Measurements from ENCODE around the gene ELFN1. TPM values are rescaled to one million over a fixed set of nuclear protein-coding genes. Genes with fewer than 3 reads are reported as not detected.

Gene ELFN1
- polyA plus RNA-seq, 1 of the 3 experiments (the other 2 are of a cell fraction): 0.05 TPM

DNA sequence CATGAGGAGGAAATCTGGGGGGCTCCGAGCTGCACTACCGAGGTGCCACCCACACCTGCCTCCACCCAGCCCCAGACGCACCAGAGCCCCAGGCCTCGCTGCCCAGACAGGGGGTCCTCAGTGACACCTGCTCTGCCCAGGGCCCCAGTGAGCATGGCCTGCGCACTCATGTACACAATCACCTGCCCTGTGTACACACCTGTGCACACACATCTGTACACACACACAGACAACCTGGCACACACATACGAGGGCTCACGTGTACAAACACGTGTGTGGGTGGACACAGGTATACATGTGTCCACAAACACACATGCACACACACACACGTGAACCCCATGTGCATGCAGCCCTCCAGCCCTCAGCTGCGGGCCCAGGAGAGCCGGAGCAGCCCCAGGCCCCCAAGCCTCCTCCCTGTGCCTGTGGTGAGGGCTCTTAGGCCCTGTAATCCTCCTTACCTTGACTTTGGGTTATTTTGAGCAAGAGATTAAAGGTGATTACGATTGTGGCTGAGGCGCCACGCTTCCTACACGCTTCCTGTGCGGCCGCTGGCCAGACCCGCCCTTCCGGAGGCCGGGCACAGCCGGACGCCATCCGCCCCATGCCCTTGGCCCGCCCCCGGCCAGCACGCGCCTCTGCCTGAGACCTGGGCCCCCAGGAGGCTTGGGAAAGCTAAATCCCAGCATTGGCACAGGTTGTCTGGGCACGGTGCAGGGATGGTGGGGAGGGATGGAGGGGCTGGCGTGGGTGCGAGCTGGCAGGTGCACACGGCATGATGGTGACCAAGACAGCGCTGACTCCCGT, 71.9 kb downstream of the ELFN1 start:
- no peak overlapping the region for H3K4me3 ChIP-seq (ENCODE audit: low read depth in 2 of 2, low read length in 1 of 2)
- peak; percentile 61 for DNase-seq
- no peaks in the 10 kb centered on the region for H3K79me2 ChIP-seq (ENCODE audit: insufficient read depth)
- no peaks in the 10 kb centered on the region for H3K9me3 ChIP-seq
- H2AFZ ChIP-seq (ENCODE audit: low read depth): no peak overlapping the region
- H4K20me1 ChIP-seq (ENCODE audit: insufficient read depth): no peaks in the 10 kb centered on the region
- H3F3A ChIP-seq (replicated peaks; ENCODE audit: insufficient read depth): no peaks in the 10 kb centered on the region
- H3K36me3 ChIP-seq (replicated peaks in 1 of 2; ENCODE audit: control insufficient read depth in 1 of 2, insufficient read depth in 2 of 2, low read length in 1 of 2): no peaks in the 10 kb centered on the region
- ChIA-PET CTCF (interaction anchor here (1.2 to 1.8 kb wide), 5 partner anchors 8 to 78 kb away, joined by 3 to 6 read pairs (median 3); no protein-coding TSS in a partner anchor), POLR2A (interaction anchor here (1.8 kb wide), 1 partner anchor 10 kb away, joined by 4 read pairs; no protein-coding TSS in a partner anchor)
- H3K27me3 ChIP-seq (ENCODE audit: insufficient read depth): 0 out of 2 replicates have a peak, but pooled peaks cover 11% of the 10 kb centered on the region
- H3K4me2 ChIP-seq: no peak overlapping the region
- TF ChIP-seq JUND (IDR thresholded peaks at IDR 0.05) (no peak), ELF1 (IDR thresholded peaks at IDR 0.05) (no peak)
- no peak overlapping the region for H3K9ac ChIP-seq
- peaks cover 0 to 31% of the 10 kb centered on the region in 2 experiments; a peak in 1 of 4 replicates for H3K4me1 ChIP-seq (ENCODE audit: control insufficient read depth in 1 of 2, insufficient read depth in 2 of 2, low read depth in 1 of 2, low read length in 1 of 2)
- no peak overlapping the region; a peak in 1 of 4 replicates for H3K27ac ChIP-seq (ENCODE audit: low read depth in 2 of 2, low read length in 1 of 2)
- H3K9me2 ChIP-seq: no peaks in the 10 kb centered on the region
- 79% methylated on average over 28 of the region's 33 CpGs for WGBS (ENCODE audit: low lambda C conversion rate)

DNA sequence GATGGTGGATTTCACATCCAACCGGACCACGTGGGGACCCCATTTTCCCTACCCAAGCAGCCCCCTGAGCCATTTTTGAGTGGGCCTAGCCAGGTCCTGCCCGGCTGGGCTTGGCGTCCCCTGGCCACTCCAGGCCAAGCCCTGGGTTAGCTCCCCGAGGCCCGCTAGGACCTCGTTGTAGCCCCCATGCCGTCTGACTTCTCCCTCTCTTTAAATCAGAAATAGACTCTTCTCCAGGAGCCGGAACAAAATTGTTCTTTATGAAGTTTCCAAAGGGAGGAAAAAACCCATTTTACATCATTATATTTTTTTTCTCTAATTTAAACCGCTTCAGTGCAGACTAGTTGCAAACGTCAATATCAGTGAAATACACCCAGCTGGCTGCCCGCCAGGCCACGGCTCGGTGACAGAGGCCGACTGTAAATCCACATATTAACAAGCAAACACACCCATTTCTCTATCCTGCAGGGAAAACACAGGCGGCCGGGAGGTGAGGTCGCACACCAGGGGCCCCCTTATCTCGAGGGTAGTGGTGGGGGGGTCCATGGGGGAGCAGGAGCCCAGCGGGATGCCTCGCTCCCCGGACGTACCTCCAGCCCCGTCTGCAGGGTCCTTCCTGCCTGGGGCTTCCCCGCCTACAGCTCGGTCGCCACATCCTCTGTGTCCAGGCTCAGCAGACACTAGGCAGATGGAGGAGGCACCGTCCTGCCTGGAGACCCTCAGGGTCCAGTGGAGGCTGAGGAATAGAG, 72.7 kb downstream of the ELFN1 start:
- Histone ChIP-seq H3K4me3 (ENCODE audit: low read depth in 2 of 2, low read length in 1 of 2) (no peak overlapping the region), H3K9me3 (no peaks in the 10 kb centered on the region), H3K4me1 (ENCODE audit: control insufficient read depth in 1 of 2, insufficient read depth in 2 of 2, low read depth in 1 of 2, low read length in 1 of 2) (peaks cover 0 to 36% of the 10 kb centered on the region in 2 experiments; a peak in 1 of 4 replicates), H3K36me3 (replicated peaks in 1 of 2; ENCODE audit: control insufficient read depth in 1 of 2, insufficient read depth in 2 of 2, low read length in 1 of 2) (no peaks in the 10 kb centered on the region), H2AFZ (ENCODE audit: low read depth) (no peak overlapping the region), H3K9me2 (no peaks in the 10 kb centered on the region), H3K79me2 (ENCODE audit: insufficient read depth) (no peaks in the 10 kb centered on the region), H4K20me1 (ENCODE audit: insufficient read depth) (no peaks in the 10 kb centered on the region), H3K4me2 (no peak overlapping the region; the same call in 1 of the 2 replicates), H3K27me3 (ENCODE audit: insufficient read depth) (0 out of 2 replicates have a peak, but pooled peaks cover 11% of the 10 kb centered on the region), H3K9ac (no peak overlapping the region), H3K27ac (ENCODE audit: low read depth in 2 of 2, low read length in 1 of 2) (peak overlapping the region in 1 of 2 experiments; percentile 67; a peak in 2 of 4 replicates), H3F3A (replicated peaks; ENCODE audit: insufficient read depth) (no peaks in the 10 kb centered on the region)
- TF ChIP-seq NFIC (IDR thresholded peaks at IDR 0.05; ENCODE audit: borderline replicate concordance): peak; percentile 8; the same call in 1 of the 2 replicates
- no peak for TF ChIP-seq RFX5 (IDR thresholded peaks at IDR 0.05; ENCODE audit: low read length)
- no peak for TF ChIP-seq TEAD4 (IDR thresholded peaks at IDR 0.05; ENCODE audit: borderline replicate concordance, insufficient read depth)
- no peak for TF ChIP-seq POLR2AphosphoS5 (IDR thresholded peaks at IDR 0.05; ENCODE audit: low read depth, low read length)
- peak; percentile 15; the same call in 1 of the 2 replicates for TF ChIP-seq RAD21 (IDR thresholded peaks at IDR 0.05; ENCODE audit: low read length)
- no peak for TF ChIP-seq GABPA (IDR thresholded peaks at IDR 0.05; ENCODE audit: low read depth)
- TF ChIP-seq FOXJ3 (CRISPR knock-in tag; IDR thresholded peaks at IDR 0.05): 0 out of 2 replicates have a peak, but pooled peaks have one; percentile 45
- TF ChIP-seq RXRA (IDR thresholded peaks at IDR 0.05; ENCODE audit: borderline replicate concordance, low read depth): no peak
- no peak for TF ChIP-seq RCOR1 (IDR thresholded peaks at IDR 0.05; ENCODE audit: low read length)
- peak; percentile 39; the same call in 1 of the 2 replicates for TF ChIP-seq GATA2 (CRISPR knock-in tag; IDR thresholded peaks at IDR 0.05)
- TF ChIP-seq, protein P1, sequence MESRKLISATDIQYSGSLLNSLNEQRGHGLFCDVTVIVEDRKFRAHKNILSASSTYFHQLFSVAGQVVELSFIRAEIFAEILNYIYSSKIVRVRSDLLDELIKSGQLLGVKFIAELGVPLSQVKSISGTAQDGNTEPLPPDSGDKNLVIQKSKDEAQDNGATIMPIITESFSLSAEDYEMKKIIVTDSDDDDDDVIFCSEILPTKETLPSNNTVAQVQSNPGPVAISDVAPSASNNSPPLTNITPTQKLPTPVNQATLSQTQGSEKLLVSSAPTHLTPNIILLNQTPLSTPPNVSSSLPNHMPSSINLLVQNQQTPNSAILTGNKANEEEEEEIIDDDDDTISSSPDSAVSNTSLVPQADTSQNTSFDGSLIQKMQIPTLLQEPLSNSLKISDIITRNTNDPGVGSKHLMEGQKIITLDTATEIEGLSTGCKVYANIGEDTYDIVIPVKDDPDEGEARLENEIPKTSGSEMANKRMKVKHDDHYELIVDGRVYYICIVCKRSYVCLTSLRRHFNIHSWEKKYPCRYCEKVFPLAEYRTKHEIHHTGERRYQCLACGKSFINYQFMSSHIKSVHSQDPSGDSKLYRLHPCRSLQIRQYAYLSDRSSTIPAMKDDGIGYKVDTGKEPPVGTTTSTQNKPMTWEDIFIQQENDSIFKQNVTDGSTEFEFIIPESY (IDR thresholded peaks at IDR 0.05; ENCODE audit: borderline replicate concordance, low read depth): no peak
- TF ChIP-seq FOSL2 (IDR thresholded peaks at IDR 0.05; ENCODE audit: borderline replicate concordance, low read depth): no peak
- TF ChIP-seq, protein P2, sequence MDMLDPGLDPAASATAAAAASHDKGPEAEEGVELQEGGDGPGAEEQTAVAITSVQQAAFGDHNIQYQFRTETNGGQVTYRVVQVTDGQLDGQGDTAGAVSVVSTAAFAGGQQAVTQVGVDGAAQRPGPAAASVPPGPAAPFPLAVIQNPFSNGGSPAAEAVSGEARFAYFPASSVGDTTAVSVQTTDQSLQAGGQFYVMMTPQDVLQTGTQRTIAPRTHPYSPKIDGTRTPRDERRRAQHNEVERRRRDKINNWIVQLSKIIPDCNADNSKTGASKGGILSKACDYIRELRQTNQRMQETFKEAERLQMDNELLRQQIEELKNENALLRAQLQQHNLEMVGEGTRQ (IDR thresholded peaks at IDR 0.05; ENCODE audit: borderline replicate concordance, low read depth, low read length): no peak
- WGBS (ENCODE audit: low lambda C conversion rate): 34% methylated on average over 28 of the region's 28 CpGs
- DNase-seq: peak; percentile 94
- ChIA-PET CTCF (interaction anchor here (0.8 to 1.8 kb wide), 9 partner anchors 9 to 79 kb away, joined by 3 to 6 read pairs (median 3); no protein-coding TSS in a partner anchor), POLR2A (interaction anchor here (1.8 kb wide), 1 partner anchor 11 kb away, joined by 4 read pairs; no protein-coding TSS in a partner anchor)
